GM18511 (cell line): Measurements from ENCODE around the gene IL9.
"Not testable (repeated sequence)": the region's sequence is repeated elsewhere in the genome, so short reads cannot be mapped to it uniquely, and the experiment has no call there.

Experiments used
- ATAC-seq: cut with Tn5 transposase; IDR thresholded peaks from one replicate; pipeline ENCODE4 v1.9.1; 2021; ENCODE audit warnings: mild to moderate bottlenecking, moderate library complexity; ENCODE audit not compliant: unreplicated experiment

The IL9 gene

GRCh38 chr5:135871268-135871915 is 24.2 kb downstream of the IL9 start:
- ATAC-seq: no peak

- no peak for ATAC-seq
These were observed 25.7 kb downstream of the IL9 start for GRCh38 chr5:135869935-135870334.

GRCh38 chr5:135869276-135869675 is 26.4 kb downstream of the IL9 start:
- no peak for ATAC-seq

GRCh38 chr5:135868681-135869080 is 27.0 kb downstream of the IL9 start:
- no peak for ATAC-seq

DNA sequence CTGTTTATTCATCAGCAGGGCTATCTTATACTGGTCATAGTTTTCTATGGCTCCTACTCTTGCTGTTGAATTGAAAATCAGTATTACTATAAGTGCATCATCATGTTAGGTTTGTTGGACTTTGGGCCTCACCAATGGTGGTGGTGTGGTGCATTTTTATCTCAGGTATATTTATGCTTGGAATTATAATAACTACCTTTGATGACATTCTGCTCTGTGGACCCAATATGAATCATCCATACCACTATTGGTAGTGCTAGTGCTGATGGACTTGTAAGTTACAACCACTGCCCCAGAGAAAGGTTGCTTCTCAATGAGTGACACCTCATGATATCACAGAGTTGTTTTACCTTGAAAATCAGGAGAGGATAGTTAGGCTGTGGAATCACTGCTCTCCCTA is 28.0 kb downstream of the IL9 start:
- no peak for ATAC-seq

DNA sequence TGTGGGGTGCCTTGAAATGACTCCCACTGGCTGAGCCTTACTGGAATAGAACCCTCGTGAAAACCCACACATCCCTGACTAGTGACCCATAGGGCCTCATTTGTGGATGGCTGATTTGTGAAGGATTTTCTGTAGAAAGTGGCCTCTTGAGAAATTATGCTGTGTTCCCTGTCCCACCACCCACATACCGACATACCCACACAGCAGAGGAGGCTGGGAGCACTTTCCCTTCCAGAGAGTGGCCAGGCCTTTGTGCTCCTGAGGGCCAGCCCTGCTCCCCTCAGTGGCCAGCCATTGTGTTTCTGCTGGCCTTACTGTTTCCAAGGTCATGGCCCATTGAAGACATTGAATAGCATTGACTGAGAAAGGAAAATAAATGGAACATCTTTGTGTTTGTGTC is 29.6 kb downstream of the IL9 start:
- ATAC-seq: no peak

GRCh38 chr5:135864503-135865435 is 30.9 kb downstream of the IL9 start:
- ATAC-seq: no peak

GRCh38 chr5:135862744-135863143 is 32.9 kb downstream of the IL9 start:
- ATAC-seq: no peak

GRCh38 chr5:135862086-135862485 is 33.6 kb downstream of the IL9 start:
- ATAC-seq: no peak

GRCh38 chr5:135861641-135862040 is 34.0 kb downstream of the IL9 start:
- no peak for ATAC-seq

- no peak for ATAC-seq
These were observed 36.0 kb downstream of the IL9 start for GRCh38 chr5:135859641-135860040.

DNA sequence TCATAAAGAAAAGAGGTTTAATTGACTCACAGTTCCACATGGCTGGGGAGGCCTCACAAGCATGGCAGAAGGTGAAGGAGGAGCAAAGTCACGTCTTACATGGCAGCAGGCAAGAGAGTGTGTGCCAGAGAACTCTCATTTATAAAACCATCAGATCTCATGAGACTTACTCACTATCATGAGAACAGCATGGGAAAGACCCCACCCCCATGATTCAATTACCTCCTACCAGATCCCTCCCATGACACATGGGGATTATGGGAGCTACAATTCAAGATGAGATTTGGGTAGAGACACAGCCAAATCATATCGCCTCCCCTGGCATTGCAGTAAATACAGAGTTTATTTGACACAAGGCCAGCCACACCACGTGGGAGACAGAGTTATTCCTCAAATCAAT is 36.5 kb downstream of the IL9 start:
- ATAC-seq: not testable (repeated sequence)

GRCh38 chr5:135857630-135858311 is 37.9 kb downstream of the IL9 start:
- no peak for ATAC-seq

GRCh38 chr5:135851915-135852845 is 43.5 kb downstream of the IL9 start:
- no peak for ATAC-seq

- no peak for ATAC-seq
These were observed 44.3 kb downstream of the IL9 start for GRCh38 chr5:135851186-135851914.

- ATAC-seq: no peak
These were observed 45.0 kb downstream of the IL9 start for GRCh38 chr5:135850671-135851070.

GRCh38 chr5:135850231-135850630 is 45.4 kb downstream of the IL9 start:
- no peak for ATAC-seq

GRCh38 chr5:135847976-135848375 is 47.7 kb downstream of the IL9 start:
- ATAC-seq: no peak

DNA sequence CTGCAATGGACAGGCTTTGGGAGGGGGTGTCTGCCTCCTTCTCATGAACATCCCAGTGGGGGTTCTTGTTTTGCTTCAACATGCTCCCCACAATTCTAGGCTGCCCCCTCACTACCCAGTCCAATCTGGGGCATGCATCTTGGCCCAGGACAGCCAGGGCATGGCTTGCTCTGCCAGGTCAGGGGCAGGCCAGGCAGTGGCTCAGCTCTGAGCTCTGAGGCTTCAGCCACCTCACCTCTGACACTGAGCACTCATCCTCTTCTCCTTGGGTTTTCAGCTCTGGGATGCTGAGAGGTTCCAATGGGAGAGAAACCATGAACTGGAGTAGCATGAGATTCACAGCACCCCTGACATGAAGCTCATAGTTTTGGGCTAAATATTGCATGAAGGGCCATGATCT is 49.3 kb downstream of the IL9 start:
- ATAC-seq: no peak
